Suprapubic skin (tissue), 3 donors: ENCODE results near the gene TDRD9.

Experiments
- CTCF ChIP-seq, 2 donors: fragments of 200-600 bp in 1 of 2; fragments of 450-650 bp in 1 of 2; sonication (generic) in 1 of 2; IDR thresholded peaks; one replicate each; pipeline ENCODE4 v1.5.1; 2016 to 2019; ENCODE audit warnings: antibody characterized with exemption in 2 of 2, mild to moderate bottlenecking in 1 of 2, moderate library complexity in 1 of 2
- POLR2A ChIP-seq, 2 donors: fragments of 450-650 bp; IDR thresholded peaks; one replicate each; pipeline ENCODE4 v1.6.1; 2017; ENCODE audit warnings: antibody characterized with exemption in 2 of 2, mild to moderate bottlenecking in 2 of 2, moderate library complexity in 2 of 2

- TF ChIP-seq CTCF (IDR thresholded peaks at IDR 0.05) (no peak), POLR2A (IDR thresholded peaks at IDR 0.05) (no peak)
Observed at GRCh38 chr14:103899833-103900232, 28.4 kb upstream of the TDRD9 start.
